ENCODE measurements around the gene COL26A1. TPM values are rescaled to one million over a fixed set of nuclear protein-coding genes. Genes with fewer than 3 reads are reported as not detected.

Gene COL26A1
- polyA plus RNA-seq, 1 donor from 2014 or later, result 36.6 TPM

DNA sequence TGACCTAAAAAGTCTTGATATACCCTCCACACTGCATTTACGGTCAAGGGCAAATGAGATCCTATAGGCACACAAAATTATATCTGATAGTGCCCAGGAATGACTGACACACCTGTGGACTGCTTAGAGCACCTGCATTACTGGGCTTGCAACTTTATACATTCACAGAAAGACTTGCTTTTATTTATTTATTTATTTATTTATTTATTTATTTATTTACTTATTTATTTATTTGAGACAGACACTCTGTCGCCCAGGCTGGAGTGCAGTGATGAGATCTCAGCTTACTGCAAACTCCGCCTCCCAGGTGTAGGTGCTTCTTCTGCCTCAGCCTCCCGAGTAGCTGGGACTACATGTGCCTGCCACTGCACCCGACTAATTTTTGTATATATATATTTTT lies 34.5 kb upstream of the COL26A1 start:
- no peaks in the 10 kb centered on the region for H3K27me3 ChIP-seq (ENCODE audit: insufficient read depth, low read depth, low read length)
- no peak for TF ChIP-seq CTCF (IDR thresholded peaks at IDR 0.05; ENCODE audit: poor library complexity, severe bottlenecking)
- no peak for TF ChIP-seq POLR2AphosphoS5 (IDR thresholded peaks at IDR 0.05)
- no peak for TF ChIP-seq EP300 (conservative IDR thresholded peaks at IDR 0.05; ENCODE audit: poor library complexity, severe bottlenecking)
- no peak for TF ChIP-seq EZH2 (IDR thresholded peaks at IDR 0.05; ENCODE audit: borderline replicate concordance, insufficient read depth, low read length, poor library complexity, severe bottlenecking)
- TF ChIP-seq, protein P1, sequence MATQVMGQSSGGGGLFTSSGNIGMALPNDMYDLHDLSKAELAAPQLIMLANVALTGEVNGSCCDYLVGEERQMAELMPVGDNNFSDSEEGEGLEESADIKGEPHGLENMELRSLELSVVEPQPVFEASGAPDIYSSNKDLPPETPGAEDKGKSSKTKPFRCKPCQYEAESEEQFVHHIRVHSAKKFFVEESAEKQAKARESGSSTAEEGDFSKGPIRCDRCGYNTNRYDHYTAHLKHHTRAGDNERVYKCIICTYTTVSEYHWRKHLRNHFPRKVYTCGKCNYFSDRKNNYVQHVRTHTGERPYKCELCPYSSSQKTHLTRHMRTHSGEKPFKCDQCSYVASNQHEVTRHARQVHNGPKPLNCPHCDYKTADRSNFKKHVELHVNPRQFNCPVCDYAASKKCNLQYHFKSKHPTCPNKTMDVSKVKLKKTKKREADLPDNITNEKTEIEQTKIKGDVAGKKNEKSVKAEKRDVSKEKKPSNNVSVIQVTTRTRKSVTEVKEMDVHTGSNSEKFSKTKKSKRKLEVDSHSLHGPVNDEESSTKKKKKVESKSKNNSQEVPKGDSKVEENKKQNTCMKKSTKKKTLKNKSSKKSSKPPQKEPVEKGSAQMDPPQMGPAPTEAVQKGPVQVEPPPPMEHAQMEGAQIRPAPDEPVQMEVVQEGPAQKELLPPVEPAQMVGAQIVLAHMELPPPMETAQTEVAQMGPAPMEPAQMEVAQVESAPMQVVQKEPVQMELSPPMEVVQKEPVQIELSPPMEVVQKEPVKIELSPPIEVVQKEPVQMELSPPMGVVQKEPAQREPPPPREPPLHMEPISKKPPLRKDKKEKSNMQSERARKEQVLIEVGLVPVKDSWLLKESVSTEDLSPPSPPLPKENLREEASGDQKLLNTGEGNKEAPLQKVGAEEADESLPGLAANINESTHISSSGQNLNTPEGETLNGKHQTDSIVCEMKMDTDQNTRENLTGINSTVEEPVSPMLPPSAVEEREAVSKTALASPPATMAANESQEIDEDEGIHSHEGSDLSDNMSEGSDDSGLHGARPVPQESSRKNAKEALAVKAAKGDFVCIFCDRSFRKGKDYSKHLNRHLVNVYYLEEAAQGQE (IDR thresholded peaks at IDR 0.05; ENCODE audit: borderline replicate concordance), result no peak
- no peak for TF ChIP-seq TAF1 (IDR thresholded peaks at IDR 0.05; ENCODE audit: low read depth)
- no peak for TF ChIP-seq RAD21 (conservative IDR thresholded peaks at IDR 0.05)
- TF ChIP-seq SMC3 (conservative IDR thresholded peaks at IDR 0.05; ENCODE audit: poor library complexity), result no peak
- TF ChIP-seq MXI1 (conservative IDR thresholded peaks at IDR 0.05; ENCODE audit: poor library complexity, severe bottlenecking), result no peak
- no peak overlapping the region for H3K4me3 ChIP-seq (ENCODE audit: low read length)
- no peaks in the 10 kb centered on the region for H3K9me2 ChIP-seq (ENCODE audit: insufficient read depth, low read length)
- H3K79me2 ChIP-seq (replicated peaks; ENCODE audit: insufficient read depth, low read length), result no peaks in the 10 kb centered on the region
- H3K9me3 ChIP-seq (ENCODE audit: low read length), result no peaks in the 10 kb centered on the region
- no peaks in the 10 kb centered on the region for H4K20me1 ChIP-seq (ENCODE audit: insufficient read depth)
- H3K36me3 ChIP-seq (ENCODE audit: insufficient read depth, low read length), result no peaks in the 10 kb centered on the region
- H3F3A ChIP-seq (ENCODE audit: insufficient read depth, low read length, poor library complexity, severe bottlenecking), result no peaks in the 10 kb centered on the region
- no peak overlapping the region for H3K4me2 ChIP-seq (ENCODE audit: low read length)
- H2AFZ ChIP-seq (ENCODE audit: low read depth, low read length), result no peak overlapping the region
- H3K9ac ChIP-seq (ENCODE audit: low read length), result no peak overlapping the region
- H3K27ac ChIP-seq (ENCODE audit: low read length), result no peak overlapping the region

DNA sequence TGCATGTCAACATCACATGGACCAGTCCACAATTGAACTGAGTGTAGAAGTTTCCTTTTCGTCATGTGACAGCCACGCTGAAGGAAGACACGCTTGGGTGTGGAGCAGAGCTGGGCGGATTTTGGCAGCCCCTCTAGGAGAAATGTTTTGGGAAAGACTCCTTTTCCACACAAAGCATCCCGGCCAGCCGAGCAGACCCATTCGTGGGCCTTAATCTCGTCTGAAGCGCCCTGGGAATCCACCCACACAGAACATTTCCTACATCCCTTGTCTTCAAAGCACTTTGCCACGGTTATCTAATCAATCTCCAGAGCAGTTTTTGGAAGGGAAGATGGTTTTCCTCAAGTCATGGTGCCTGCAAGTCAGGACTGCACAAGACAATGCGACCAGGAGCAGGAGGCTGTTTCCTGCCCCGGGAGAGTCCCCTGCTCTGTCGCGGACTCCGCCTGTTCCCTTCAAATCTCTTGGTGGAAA lies 32.6 kb upstream of the COL26A1 start:
- H3K9ac ChIP-seq (ENCODE audit: low read length), result no peak overlapping the region
- no peak overlapping the region for H3K27ac ChIP-seq (ENCODE audit: low read length)
- H3K4me3 ChIP-seq (ENCODE audit: low read length), result no peak overlapping the region
- H3K4me2 ChIP-seq (ENCODE audit: low read length), result no peak overlapping the region
- no peaks in the 10 kb centered on the region for H3F3A ChIP-seq (ENCODE audit: insufficient read depth, low read length, poor library complexity, severe bottlenecking)
- H3K27me3 ChIP-seq (ENCODE audit: insufficient read depth, low read depth, low read length), result no peaks in the 10 kb centered on the region
- no peaks in the 10 kb centered on the region for H3K9me2 ChIP-seq (ENCODE audit: insufficient read depth, low read length)
- H3K79me2 ChIP-seq (replicated peaks; ENCODE audit: insufficient read depth, low read length), result no peaks in the 10 kb centered on the region
- H4K20me1 ChIP-seq (ENCODE audit: insufficient read depth), result no peaks in the 10 kb centered on the region
- H2AFZ ChIP-seq (ENCODE audit: low read depth, low read length), result no peak overlapping the region
- TF ChIP-seq EZH2 (IDR thresholded peaks at IDR 0.05; ENCODE audit: borderline replicate concordance, insufficient read depth, low read length, poor library complexity, severe bottlenecking) (no peak), POLR2AphosphoS5 (IDR thresholded peaks at IDR 0.05) (no peak), EP300 (conservative IDR thresholded peaks at IDR 0.05; ENCODE audit: poor library complexity, severe bottlenecking) (no peak), CTCF (IDR thresholded peaks at IDR 0.05; ENCODE audit: poor library complexity, severe bottlenecking) (no peak), MXI1 (conservative IDR thresholded peaks at IDR 0.05; ENCODE audit: poor library complexity, severe bottlenecking) (no peak), TAF1 (IDR thresholded peaks at IDR 0.05; ENCODE audit: low read depth) (no peak), RAD21 (conservative IDR thresholded peaks at IDR 0.05) (no peak), SMC3 (conservative IDR thresholded peaks at IDR 0.05; ENCODE audit: poor library complexity) (no peak)
- TF ChIP-seq, protein P1 (IDR thresholded peaks at IDR 0.05; ENCODE audit: borderline replicate concordance), result no peak
- H3K9me3 ChIP-seq (ENCODE audit: low read length), result no peaks in the 10 kb centered on the region
- no peaks in the 10 kb centered on the region for H3K36me3 ChIP-seq (ENCODE audit: insufficient read depth, low read length)

Measured in neural cell (in vitro differentiated cells).